SK-N-SH treated with all-trans-retinoic acid at 6 μM for 48 hours (cell line): ENCODE results near the gene TRABD2A.

Source experiments
- ARNTL ChIP-seq: fragments of 450-650 bp; formaldehyde crosslinking; IDR thresholded peaks from 2 replicates; pipeline ENCODE4 v1.5.0; 2020; ENCODE audit warnings: low read depth, mild to moderate bottlenecking, moderate library complexity, borderline replicate concordance
- BACH2 ChIP-seq: fragments of 250-450 bp; sonication (Bioruptor Pico); IDR thresholded peaks from 2 replicates; pipeline ENCODE4 v1.9.0; 2021; ENCODE audit warnings: mild to moderate bottlenecking, borderline replicate concordance
- GLIS3 ChIP-seq: fragments of 250-450 bp; sonication (Bioruptor Pico); IDR thresholded peaks from 2 replicates; pipeline ENCODE4 v1.5.0; 2020; ENCODE audit warnings: mild to moderate bottlenecking, moderate library complexity
- ISL1 ChIP-seq: fragments of 250-450 bp; sonication (Bioruptor Pico); IDR thresholded peaks from 2 replicates; pipeline ENCODE4 v2.1.2; 2022; ENCODE audit warnings: mild to moderate bottlenecking, moderate library complexity
- RARB ChIP-seq: fragments of 250-450 bp; sonication (Bioruptor Pico); IDR thresholded peaks from 2 replicates; pipeline ENCODE4 v1.8.0; 2021; ENCODE audit warnings: mild to moderate bottlenecking, moderate library complexity
- SNAI2 ChIP-seq: fragments of 250-450 bp; sonication (Bioruptor Pico); IDR thresholded peaks from 2 replicates; pipeline ENCODE4 v1.5.0; 2020; ENCODE audit warnings: mild to moderate bottlenecking, moderate library complexity
- TCF4 ChIP-seq: fragments of 250-450 bp; sonication (Bioruptor Pico); IDR thresholded peaks from 2 replicates; pipeline ENCODE4 v1.8.0; 2021; ENCODE audit warnings: mild to moderate bottlenecking, moderate library complexity, borderline replicate concordance
- ZFP3 ChIP-seq: fragments of 250-450 bp; sonication (Bioruptor Pico); IDR thresholded peaks from 2 replicates; pipeline ENCODE4 v1.5.0; 2020; ENCODE audit warnings: mild to moderate bottlenecking, moderate library complexity
- ZFP30 ChIP-seq: fragments of 450-650 bp; formaldehyde crosslinking; IDR thresholded peaks from 2 replicates; pipeline ENCODE4 v1.5.0; 2022; ENCODE audit warnings: mild to moderate bottlenecking, moderate library complexity
- ZNF565 ChIP-seq: fragments of 450-650 bp; formaldehyde crosslinking; conservative IDR thresholded peaks from 2 replicates; pipeline ENCODE4 v1.5.0; 2020; ENCODE audit warnings: low read depth, mild to moderate bottlenecking, moderate library complexity
- TF ChIP-seq, protein P1 (sequence below): fragments of 250-450 bp; sonication (Bioruptor Pico); IDR thresholded peaks from 2 replicates; pipeline ENCODE4 v1.5.0; 2020; ENCODE audit warnings: mild to moderate bottlenecking, moderate library complexity
- TF ChIP-seq, protein P2 (sequence below): fragments of 250-450 bp; sonication (Bioruptor Pico); IDR thresholded peaks from 2 replicates; pipeline ENCODE4 v1.8.0; 2020; ENCODE audit warnings: mild to moderate bottlenecking, moderate library complexity, borderline replicate concordance
- TF ChIP-seq, protein P3 (sequence below): fragments of 250-450 bp; sonication (Bioruptor Pico); IDR thresholded peaks from 2 replicates; pipeline ENCODE4 v1.5.1; 2021; ENCODE audit warnings: mild to moderate bottlenecking, moderate library complexity
- TF ChIP-seq, protein P4 (sequence below): fragments of 250-450 bp; sonication (Bioruptor Pico); IDR thresholded peaks from 2 replicates; pipeline ENCODE4 v1.8.0; 2021; ENCODE audit warnings: low read depth, mild to moderate bottlenecking, moderate library complexity, borderline replicate concordance

DNA sequence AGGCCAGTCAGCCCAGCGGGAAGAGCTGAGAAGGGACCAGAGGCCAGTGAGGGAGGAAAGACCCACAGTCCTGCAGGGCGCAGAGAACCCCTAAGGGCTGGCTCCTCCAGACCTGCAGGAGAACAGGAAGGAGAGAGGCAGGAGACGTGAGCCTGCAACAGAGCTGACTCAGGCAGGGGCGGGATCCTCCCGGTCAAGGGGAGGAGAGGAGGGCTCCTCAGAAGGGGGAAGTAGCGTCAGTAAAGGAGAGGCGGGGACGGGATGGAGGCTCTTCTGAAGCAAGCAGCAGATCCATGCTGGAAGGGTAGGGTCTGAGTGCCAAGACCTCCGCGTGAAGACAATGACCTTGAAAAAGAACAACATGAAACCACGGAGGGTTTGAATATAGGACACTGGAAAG is 50.8 kb downstream of the TRABD2A start:
- TF ChIP-seq ZFP30 (CRISPR knock-in tag) (no peak), GLIS3 (CRISPR knock-in tag) (no peak), RARB (CRISPR knock-in tag) (no peak), ISL1 (CRISPR knock-in tag) (no peak), SNAI2 (no peak), ZNF565 (CRISPR knock-in tag) (no peak), ARNTL (no peak), ZFP3 (CRISPR knock-in tag) (no peak), TCF4 (no peak), BACH2 (CRISPR knock-in tag) (no peak)
- TF ChIP-seq, protein P1, sequence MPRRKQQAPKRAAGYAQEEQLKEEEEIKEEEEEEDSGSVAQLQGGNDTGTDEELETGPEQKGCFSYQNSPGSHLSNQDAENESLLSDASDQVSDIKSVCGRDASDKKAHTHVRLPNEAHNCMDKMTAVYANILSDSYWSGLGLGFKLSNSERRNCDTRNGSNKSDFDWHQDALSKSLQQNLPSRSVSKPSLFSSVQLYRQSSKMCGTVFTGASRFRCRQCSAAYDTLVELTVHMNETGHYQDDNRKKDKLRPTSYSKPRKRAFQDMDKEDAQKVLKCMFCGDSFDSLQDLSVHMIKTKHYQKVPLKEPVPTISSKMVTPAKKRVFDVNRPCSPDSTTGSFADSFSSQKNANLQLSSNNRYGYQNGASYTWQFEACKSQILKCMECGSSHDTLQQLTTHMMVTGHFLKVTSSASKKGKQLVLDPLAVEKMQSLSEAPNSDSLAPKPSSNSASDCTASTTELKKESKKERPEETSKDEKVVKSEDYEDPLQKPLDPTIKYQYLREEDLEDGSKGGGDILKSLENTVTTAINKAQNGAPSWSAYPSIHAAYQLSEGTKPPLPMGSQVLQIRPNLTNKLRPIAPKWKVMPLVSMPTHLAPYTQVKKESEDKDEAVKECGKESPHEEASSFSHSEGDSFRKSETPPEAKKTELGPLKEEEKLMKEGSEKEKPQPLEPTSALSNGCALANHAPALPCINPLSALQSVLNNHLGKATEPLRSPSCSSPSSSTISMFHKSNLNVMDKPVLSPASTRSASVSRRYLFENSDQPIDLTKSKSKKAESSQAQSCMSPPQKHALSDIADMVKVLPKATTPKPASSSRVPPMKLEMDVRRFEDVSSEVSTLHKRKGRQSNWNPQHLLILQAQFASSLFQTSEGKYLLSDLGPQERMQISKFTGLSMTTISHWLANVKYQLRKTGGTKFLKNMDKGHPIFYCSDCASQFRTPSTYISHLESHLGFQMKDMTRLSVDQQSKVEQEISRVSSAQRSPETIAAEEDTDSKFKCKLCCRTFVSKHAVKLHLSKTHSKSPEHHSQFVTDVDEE (CRISPR knock-in tag), result no peak
- TF ChIP-seq, protein P2, sequence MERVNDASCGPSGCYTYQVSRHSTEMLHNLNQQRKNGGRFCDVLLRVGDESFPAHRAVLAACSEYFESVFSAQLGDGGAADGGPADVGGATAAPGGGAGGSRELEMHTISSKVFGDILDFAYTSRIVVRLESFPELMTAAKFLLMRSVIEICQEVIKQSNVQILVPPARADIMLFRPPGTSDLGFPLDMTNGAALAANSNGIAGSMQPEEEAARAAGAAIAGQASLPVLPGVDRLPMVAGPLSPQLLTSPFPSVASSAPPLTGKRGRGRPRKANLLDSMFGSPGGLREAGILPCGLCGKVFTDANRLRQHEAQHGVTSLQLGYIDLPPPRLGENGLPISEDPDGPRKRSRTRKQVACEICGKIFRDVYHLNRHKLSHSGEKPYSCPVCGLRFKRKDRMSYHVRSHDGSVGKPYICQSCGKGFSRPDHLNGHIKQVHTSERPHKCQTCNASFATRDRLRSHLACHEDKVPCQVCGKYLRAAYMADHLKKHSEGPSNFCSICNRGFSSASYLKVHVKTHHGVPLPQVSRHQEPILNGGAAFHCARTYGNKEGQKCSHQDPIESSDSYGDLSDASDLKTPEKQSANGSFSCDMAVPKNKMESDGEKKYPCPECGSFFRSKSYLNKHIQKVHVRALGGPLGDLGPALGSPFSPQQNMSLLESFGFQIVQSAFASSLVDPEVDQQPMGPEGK, result no peak
- TF ChIP-seq, protein P3, sequence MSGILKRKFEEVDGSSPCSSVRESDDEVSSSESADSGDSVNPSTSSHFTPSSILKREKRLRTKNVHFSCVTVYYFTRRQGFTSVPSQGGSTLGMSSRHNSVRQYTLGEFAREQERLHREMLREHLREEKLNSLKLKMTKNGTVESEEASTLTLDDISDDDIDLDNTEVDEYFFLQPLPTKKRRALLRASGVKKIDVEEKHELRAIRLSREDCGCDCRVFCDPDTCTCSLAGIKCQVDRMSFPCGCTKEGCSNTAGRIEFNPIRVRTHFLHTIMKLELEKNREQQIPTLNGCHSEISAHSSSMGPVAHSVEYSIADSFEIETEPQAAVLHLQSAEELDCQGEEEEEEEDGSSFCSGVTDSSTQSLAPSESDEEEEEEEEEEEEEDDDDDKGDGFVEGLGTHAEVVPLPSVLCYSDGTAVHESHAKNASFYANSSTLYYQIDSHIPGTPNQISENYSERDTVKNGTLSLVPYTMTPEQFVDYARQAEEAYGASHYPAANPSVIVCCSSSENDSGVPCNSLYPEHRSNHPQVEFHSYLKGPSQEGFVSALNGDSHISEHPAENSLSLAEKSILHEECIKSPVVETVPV (CRISPR knock-in tag), result no peak
- TF ChIP-seq, protein P4, sequence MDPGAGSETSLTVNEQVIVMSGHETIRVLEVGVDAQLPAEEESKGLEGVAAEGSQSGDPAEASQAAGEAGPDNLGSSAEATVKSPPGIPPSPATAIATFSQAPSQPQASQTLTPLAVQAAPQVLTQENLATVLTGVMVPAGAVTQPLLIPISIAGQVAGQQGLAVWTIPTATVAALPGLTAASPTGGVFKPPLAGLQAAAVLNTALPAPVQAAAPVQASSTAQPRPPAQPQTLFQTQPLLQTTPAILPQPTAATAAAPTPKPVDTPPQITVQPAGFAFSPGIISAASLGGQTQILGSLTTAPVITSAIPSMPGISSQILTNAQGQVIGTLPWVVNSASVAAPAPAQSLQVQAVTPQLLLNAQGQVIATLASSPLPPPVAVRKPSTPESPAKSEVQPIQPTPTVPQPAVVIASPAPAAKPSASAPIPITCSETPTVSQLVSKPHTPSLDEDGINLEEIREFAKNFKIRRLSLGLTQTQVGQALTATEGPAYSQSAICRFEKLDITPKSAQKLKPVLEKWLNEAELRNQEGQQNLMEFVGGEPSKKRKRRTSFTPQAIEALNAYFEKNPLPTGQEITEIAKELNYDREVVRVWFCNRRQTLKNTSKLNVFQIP (CRISPR knock-in tag), result no peak
